Measurements from ENCODE around the gene CRYL1. TPM values are rescaled to one million over a fixed set of nuclear protein-coding genes. Genes with fewer than 3 reads are reported as not detected.

Gene CRYL1
- total RNA-seq, 1 donor from 2014 or later = 29.4 TPM

GRCh38 chr13:20360835-20361412 lies 164.7 kb downstream of the CRYL1 start:
- Mint-ChIP-seq H3K27ac (peak overlapping the region; percentile 86), H3K36me3 (no peaks in the 10 kb centered on the region), H3K4me1 (peaks cover 72% of the 10 kb centered on the region), H3K27me3 (ENCODE audit: low read depth) (no peaks in the 10 kb centered on the region), H3K4me3 (no peak overlapping the region), H3K9me3 (no peaks in the 10 kb centered on the region)
- DNase-seq (ENCODE audit: low spot score in 2 of 2, unreplicated experiment in 2 of 2) = no peak
- no peak for TF ChIP-seq CTCF (IDR thresholded peaks at IDR 0.05; ENCODE audit: unreplicated experiment)

- Mint-ChIP-seq H3K36me3 (no peaks in the 10 kb centered on the region), H3K9me3 (no peaks in the 10 kb centered on the region), H3K27me3 (ENCODE audit: low read depth) (no peaks in the 10 kb centered on the region), H3K4me1 (peaks cover 81% of the 10 kb centered on the region), H3K4me3 (no peak overlapping the region), H3K27ac (no peak overlapping the region)
- no peak for TF ChIP-seq CTCF (IDR thresholded peaks at IDR 0.05; ENCODE audit: unreplicated experiment)
- DNase-seq (ENCODE audit: low spot score in 2 of 2, unreplicated experiment in 2 of 2) = no peak
Measured at GRCh38 chr13:20360041-20360491, 165.6 kb downstream of the CRYL1 start.

GRCh38 chr13:20359335-20359734 lies 166.3 kb downstream of the CRYL1 start:
- H3K27me3 Mint-ChIP-seq (ENCODE audit: low read depth) = no peaks in the 10 kb centered on the region
- H3K27ac Mint-ChIP-seq = no peak overlapping the region
- no peak overlapping the region for H3K4me3 Mint-ChIP-seq
- no peak for DNase-seq (ENCODE audit: low spot score in 2 of 2, unreplicated experiment in 2 of 2)
- H3K36me3 Mint-ChIP-seq = no peaks in the 10 kb centered on the region
- TF ChIP-seq CTCF (IDR thresholded peaks at IDR 0.05; ENCODE audit: unreplicated experiment) = no peak
- H3K9me3 Mint-ChIP-seq = no peaks in the 10 kb centered on the region
- peaks cover 85% of the 10 kb centered on the region for H3K4me1 Mint-ChIP-seq

GRCh38 chr13:20358022-20358421 lies 167.6 kb downstream of the CRYL1 start:
- no peak for DNase-seq (ENCODE audit: low spot score in 2 of 2, unreplicated experiment in 2 of 2)
- no peak for TF ChIP-seq CTCF (IDR thresholded peaks at IDR 0.05; ENCODE audit: unreplicated experiment)
- Mint-ChIP-seq H3K4me3 (no peak overlapping the region), H3K9me3 (no peaks in the 10 kb centered on the region), H3K27ac (peak overlapping the region; percentile 81), H3K27me3 (ENCODE audit: low read depth) (no peaks in the 10 kb centered on the region), H3K4me1 (peaks cover 75% of the 10 kb centered on the region), H3K36me3 (peaks cover 2% of the 10 kb centered on the region)

- Mint-ChIP-seq H3K27me3 (ENCODE audit: low read depth) (no peaks in the 10 kb centered on the region), H3K27ac (peak overlapping the region; percentile 85), H3K4me3 (no peak overlapping the region), H3K4me1 (peaks cover 61% of the 10 kb centered on the region), H3K36me3 (peaks cover 2% of the 10 kb centered on the region), H3K9me3 (no peaks in the 10 kb centered on the region)
- peak; percentile 56 to 74 for DNase-seq (ENCODE audit: low spot score in 2 of 2, unreplicated experiment in 2 of 2)
- no peak for TF ChIP-seq CTCF (IDR thresholded peaks at IDR 0.05; ENCODE audit: unreplicated experiment)
Measured at GRCh38 chr13:20356444-20356843, 169.2 kb downstream of the CRYL1 start.

- Mint-ChIP-seq H3K4me3 (no peak overlapping the region), H3K27ac (peak overlapping the region; percentile 85), H3K36me3 (peaks cover 2% of the 10 kb centered on the region), H3K9me3 (no peaks in the 10 kb centered on the region), H3K27me3 (ENCODE audit: low read depth) (no peaks in the 10 kb centered on the region), H3K4me1 (peaks cover 55% of the 10 kb centered on the region)
- TF ChIP-seq CTCF (IDR thresholded peaks at IDR 0.05; ENCODE audit: unreplicated experiment) = no peak
- DNase-seq (ENCODE audit: low spot score in 2 of 2, unreplicated experiment in 2 of 2) = no peak
Measured at GRCh38 chr13:20354722-20355121, 170.9 kb downstream of the CRYL1 start.

Data from mesothelial cell of epicardium (in vitro differentiated cells).